HL-60 (cell line): ENCODE data around the gene TSPAN10.

Experiments
- DNase-seq, 2 experiments: peaks; one replicate each; pipeline ENCODE4 v3.0.0-alpha.2; 2010 to 2020; ENCODE audit warnings: low read depth in 1 of 2, low spot score in 1 of 2
- H3K27ac ChIP-seq: fragments of 250-450 bp; sonication (Bioruptor Pico); replicated peaks from 2 replicates; pipeline ENCODE4 v1.5.1; 2020; ENCODE audit warnings: mild to moderate bottlenecking, moderate library complexity
- H3K27me3 ChIP-seq: fragments of 250-450 bp; sonication (Bioruptor Pico); 2 replicates; pipeline ENCODE4 v1.5.1; 2021; ENCODE audit warnings: mild to moderate bottlenecking, moderate library complexity; ENCODE audit not compliant: insufficient read depth, poor library complexity, severe bottlenecking
- H3K4me3 ChIP-seq: replicated peaks from 2 replicates; pipeline ENCODE4 v1.5.1; 2011; ENCODE audit warnings: mild to moderate bottlenecking, control low read depth, low read length; ENCODE audit not compliant: insufficient read depth
- GABPA ChIP-seq: IDR thresholded peaks from 2 replicates; pipeline ENCODE4 v1.6.1; 2012; ENCODE audit warnings: low read depth
- POLR2AphosphoS5 ChIP-seq: IDR thresholded peaks from 2 replicates; pipeline ENCODE4 v1.6.1; 2012; ENCODE audit warnings: low read depth
- SPI1 ChIP-seq: IDR thresholded peaks from 2 replicates; pipeline ENCODE4 v1.6.1; 2012; ENCODE audit warnings: low read depth, mild to moderate bottlenecking, borderline replicate concordance
- TF ChIP-seq, protein P1 (sequence below): IDR thresholded peaks from 2 replicates; pipeline ENCODE4 v1.6.1; 2012; ENCODE audit warnings: low read depth; ENCODE audit not compliant: insufficient replicate concordance
- TF ChIP-seq, protein P2 (sequence below): IDR thresholded peaks from one replicate; pipeline ENCODE4 v1.5.1; 2011; ENCODE audit warnings: low read length, control low read depth, inconsistent platforms; ENCODE audit not compliant: insufficient read depth

Gene TSPAN10

DNA sequence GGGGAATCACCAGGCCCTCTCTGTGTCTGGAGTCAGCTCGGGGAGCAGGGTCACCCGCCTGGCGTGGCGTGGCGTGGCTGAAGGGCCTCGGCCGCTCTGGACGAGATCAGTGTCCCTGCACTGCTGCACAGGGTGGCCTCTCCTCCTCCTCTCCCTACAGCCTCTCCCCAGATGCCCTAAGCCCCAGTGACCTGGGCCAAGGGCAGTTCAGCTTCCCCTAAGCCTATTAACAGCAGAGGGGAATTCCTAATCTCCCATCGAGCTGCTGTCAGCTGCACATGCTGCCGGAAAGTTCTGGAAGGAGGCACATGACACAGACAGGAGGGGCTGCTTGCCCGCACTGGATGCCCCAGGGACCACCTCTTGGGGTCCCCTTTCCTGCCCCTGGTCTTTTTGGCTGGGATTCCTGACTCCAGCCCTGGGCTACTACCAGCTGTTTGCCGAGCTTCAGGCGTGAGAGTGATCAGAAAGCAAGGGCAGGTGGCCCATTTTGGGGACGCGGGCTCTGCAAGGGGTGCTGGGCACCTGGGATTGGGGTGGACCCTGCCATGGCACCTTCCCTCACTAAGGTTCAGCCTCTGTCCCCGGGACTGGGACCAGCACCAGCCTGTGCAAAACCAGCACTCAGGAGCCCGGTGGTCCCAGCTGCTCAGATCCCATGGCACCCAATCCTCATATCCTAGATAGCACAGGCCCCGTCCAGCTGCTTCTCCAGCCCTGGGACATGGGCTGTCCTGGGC is 18.6 kb downstream of the TSPAN10 start:
- TF ChIP-seq SPI1 (no peak), POLR2AphosphoS5 (no peak), GABPA (no peak)
- TF ChIP-seq, protein P1, sequence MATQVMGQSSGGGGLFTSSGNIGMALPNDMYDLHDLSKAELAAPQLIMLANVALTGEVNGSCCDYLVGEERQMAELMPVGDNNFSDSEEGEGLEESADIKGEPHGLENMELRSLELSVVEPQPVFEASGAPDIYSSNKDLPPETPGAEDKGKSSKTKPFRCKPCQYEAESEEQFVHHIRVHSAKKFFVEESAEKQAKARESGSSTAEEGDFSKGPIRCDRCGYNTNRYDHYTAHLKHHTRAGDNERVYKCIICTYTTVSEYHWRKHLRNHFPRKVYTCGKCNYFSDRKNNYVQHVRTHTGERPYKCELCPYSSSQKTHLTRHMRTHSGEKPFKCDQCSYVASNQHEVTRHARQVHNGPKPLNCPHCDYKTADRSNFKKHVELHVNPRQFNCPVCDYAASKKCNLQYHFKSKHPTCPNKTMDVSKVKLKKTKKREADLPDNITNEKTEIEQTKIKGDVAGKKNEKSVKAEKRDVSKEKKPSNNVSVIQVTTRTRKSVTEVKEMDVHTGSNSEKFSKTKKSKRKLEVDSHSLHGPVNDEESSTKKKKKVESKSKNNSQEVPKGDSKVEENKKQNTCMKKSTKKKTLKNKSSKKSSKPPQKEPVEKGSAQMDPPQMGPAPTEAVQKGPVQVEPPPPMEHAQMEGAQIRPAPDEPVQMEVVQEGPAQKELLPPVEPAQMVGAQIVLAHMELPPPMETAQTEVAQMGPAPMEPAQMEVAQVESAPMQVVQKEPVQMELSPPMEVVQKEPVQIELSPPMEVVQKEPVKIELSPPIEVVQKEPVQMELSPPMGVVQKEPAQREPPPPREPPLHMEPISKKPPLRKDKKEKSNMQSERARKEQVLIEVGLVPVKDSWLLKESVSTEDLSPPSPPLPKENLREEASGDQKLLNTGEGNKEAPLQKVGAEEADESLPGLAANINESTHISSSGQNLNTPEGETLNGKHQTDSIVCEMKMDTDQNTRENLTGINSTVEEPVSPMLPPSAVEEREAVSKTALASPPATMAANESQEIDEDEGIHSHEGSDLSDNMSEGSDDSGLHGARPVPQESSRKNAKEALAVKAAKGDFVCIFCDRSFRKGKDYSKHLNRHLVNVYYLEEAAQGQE = no peak
- TF ChIP-seq, protein P2, sequence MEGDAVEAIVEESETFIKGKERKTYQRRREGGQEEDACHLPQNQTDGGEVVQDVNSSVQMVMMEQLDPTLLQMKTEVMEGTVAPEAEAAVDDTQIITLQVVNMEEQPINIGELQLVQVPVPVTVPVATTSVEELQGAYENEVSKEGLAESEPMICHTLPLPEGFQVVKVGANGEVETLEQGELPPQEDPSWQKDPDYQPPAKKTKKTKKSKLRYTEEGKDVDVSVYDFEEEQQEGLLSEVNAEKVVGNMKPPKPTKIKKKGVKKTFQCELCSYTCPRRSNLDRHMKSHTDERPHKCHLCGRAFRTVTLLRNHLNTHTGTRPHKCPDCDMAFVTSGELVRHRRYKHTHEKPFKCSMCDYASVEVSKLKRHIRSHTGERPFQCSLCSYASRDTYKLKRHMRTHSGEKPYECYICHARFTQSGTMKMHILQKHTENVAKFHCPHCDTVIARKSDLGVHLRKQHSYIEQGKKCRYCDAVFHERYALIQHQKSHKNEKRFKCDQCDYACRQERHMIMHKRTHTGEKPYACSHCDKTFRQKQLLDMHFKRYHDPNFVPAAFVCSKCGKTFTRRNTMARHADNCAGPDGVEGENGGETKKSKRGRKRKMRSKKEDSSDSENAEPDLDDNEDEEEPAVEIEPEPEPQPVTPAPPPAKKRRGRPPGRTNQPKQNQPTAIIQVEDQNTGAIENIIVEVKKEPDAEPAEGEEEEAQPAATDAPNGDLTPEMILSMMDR = no peak
- Histone ChIP-seq H3K4me3 (no peak overlapping the region), H3K27ac (no peak overlapping the region), H3K27me3 (no peaks in the 10 kb centered on the region)
- DNase-seq = no peak

DNA sequence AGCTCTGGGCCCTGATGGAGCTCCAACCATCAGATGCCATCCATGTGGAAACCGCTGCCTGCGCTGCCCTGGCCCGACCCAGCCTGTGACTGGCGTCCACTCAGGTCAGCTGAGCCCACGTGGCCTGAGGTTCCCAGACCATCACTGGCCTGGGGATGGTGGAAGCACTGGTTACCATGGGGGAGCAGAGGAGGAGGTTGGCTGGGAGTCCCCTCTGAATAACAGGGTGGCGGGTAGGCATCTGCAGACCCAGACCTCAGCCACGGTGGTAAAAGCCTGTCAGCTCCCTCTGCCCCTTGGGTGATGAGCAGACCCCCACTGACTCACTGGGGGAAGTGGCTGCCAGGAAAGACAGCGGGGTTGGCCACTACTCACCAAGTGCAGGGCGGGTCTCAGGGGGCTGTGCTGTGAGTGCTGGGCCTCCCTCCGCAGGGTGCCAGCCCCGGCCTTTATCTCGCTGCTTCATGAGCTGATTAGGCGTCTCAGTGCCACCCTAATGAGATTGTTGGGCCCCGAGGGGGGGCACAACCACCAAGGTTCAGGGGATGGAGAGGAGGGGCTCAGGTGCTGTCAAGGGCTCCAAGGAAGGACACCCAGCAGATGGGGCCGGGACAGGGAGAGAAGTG is 19.2 kb downstream of the TSPAN10 start, which contains the start of gene PDE6G:
TSS of gene PDE6G (minus strand) at position 425 of the 626 bp plus-strand sequence. CDS start 3,237 bp downstream, outside the sequence.
- Histone ChIP-seq H3K27ac (no peak within 1 kb of the TSS; the same call in 1 of the 2 replicates), H3K27me3 (no peaks in the 10 kb centered on the region), H3K4me3 (no peak within 1 kb of the TSS)
- TF ChIP-seq, protein P1 = no peak
- TF ChIP-seq GABPA (no peak), SPI1 (no peak), POLR2AphosphoS5 (no peak)
- TF ChIP-seq, protein P2 = no peak
- DNase-seq = no peak

DNA sequence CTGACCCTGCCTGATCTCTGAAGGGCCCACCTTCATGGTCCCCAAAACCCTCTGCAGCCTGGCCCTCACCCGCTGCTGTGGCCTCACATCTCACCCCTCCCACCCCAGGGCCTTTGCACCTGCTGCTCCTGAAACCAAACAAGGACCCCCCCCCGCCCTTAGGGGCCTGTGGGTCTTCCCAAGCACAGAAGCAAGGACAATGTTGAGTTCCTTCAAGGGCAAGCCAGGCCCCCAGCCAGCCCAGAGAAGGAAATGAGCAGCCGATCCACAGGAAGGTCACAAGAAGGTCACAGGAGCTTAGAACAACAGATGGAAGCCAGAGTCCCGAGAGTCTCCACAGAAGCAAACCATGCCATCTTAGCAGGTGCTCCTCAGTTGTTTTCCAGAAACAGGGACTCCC is 19.8 kb downstream of the TSPAN10 start:
- TF ChIP-seq, protein P2 = no peak
- no peak for TF ChIP-seq SPI1
- no peak for TF ChIP-seq POLR2AphosphoS5
- TF ChIP-seq, protein P1 = no peak
- no peak for TF ChIP-seq GABPA
- Histone ChIP-seq H3K4me3 (no peak overlapping the region), H3K27me3 (no peaks in the 10 kb centered on the region), H3K27ac (no peak overlapping the region; the same call in 1 of the 2 replicates)
- DNase-seq = no peak
